HCT116 (cell line): Measurements from ENCODE around the gene SNX10. TPM values are rescaled to one million over a fixed set of nuclear protein-coding genes. Genes with fewer than 3 reads are reported as not detected.

Experiments used
- ATAC-seq: fragments of 200-7000 bp; cut with Tn5 transposase; 2 replicates; pipeline ENCODE4 v1.9.1; 2020; ENCODE audit warnings: mild to moderate bottlenecking, moderate library complexity
- BruUV-seq: library from RNA; stranded (reverse); fragments of 400-500 nt; replicated peaks from 2 replicates; lab custom pipeline; 2021; lab: Mats Ljungman, UMichigan
- CTCF ChIA-PET: fragments of 300-600 bp; sonication (Branson Sonifier 250); formaldehyde crosslinking; loops from one replicate; lab custom pipeline; 2021; ENCODE audit warnings: antibody characterized with exemption; lab: Charles Lee
- POLR2A ChIA-PET: fragments of 300-600, 350-600 bp; sonication (Branson Sonifier 250); formaldehyde crosslinking; loops from one replicate; lab custom pipeline; 2021; ENCODE audit warnings: antibody characterized with exemption; lab: Charles Lee
- RAD21 ChIA-PET, 2 experiments: fragments of 300-600 bp; sonication (Branson Sonifier 250); formaldehyde crosslinking; loops; one replicate each; lab custom pipeline; 2023; ENCODE audit warnings: low total read pairs in 2 of 2; ENCODE audit not compliant: uncharacterized antibody in 2 of 2, unreplicated experiment in 2 of 2, low non-redundant PET in 1 of 2; lab: Charles Lee
- DNase-seq: peaks from one replicate; pipeline ENCODE4 v3.0.0-alpha.2; 2010; ENCODE audit warnings: low read depth, low spot score
- H2AFZ ChIP-seq: fragments of 200-600 bp; shearing (Covaris generic), sonication (generic); 2 replicates; pipeline ENCODE4 v1.6.1; 2017; ENCODE audit warnings: low read depth, mixed run types, mixed read lengths, antibody characterized with exemption, low read length; ENCODE audit not compliant: poor library complexity, severe bottlenecking
- H3K27ac ChIP-seq: 2 replicates; pipeline ENCODE4 v1.5.1; 2012; ENCODE audit warnings: low read depth, low read length
- H3K27me3 ChIP-seq: fragments of 200-600 bp; sonication (generic); 2 replicates; pipeline ENCODE4 v1.6.1; 2016; ENCODE audit warnings: mixed run types, low read length, mixed read lengths; ENCODE audit not compliant: insufficient read depth
- H3K36me3 ChIP-seq, 2 experiments: fragments of 200-500 bp in 1 of 2; fragments of 200-600 bp in 1 of 2; sonication (Bioruptor generic) in 1 of 2; sonication (generic) in 1 of 2; 2 replicates each; pipeline versions ENCODE4 v1.5.1 to v1.6.1; 2014 to 2016; ENCODE audit warnings: low read length in 2 of 2, inconsistent platforms in 1 of 2, mixed read lengths in 1 of 2, mixed run types in 1 of 2; ENCODE audit not compliant: insufficient read depth in 2 of 2, control insufficient read depth in 1 of 2
- H3K4me1 ChIP-seq, 2 experiments: fragments of 200-600 bp in 1 of 2; sonication (generic) in 1 of 2; 2 replicates each; pipeline versions ENCODE4 v1.5.1 to v1.6.1; 2012 to 2017; ENCODE audit warnings: low read length in 2 of 2, inconsistent platforms in 1 of 2, mild to moderate bottlenecking in 1 of 2, mixed read lengths in 1 of 2, mixed run types in 1 of 2, moderate library complexity in 1 of 2; ENCODE audit not compliant: insufficient read depth in 2 of 2, control insufficient read depth in 1 of 2
- H3K4me2 ChIP-seq: fragments of 200-600 bp; sonication (generic); 2 replicates; pipeline ENCODE4 v1.6.1; 2017; ENCODE audit warnings: mixed run types, low read length, mixed read lengths
- H3K4me3 ChIP-seq, 2 experiments: fragments of 200-600 bp in 1 of 2; sonication (generic) in 1 of 2; replicated peaks in 1 of 2; 2 replicates each; pipeline ENCODE4 v1.5.1; 2011 to 2016; ENCODE audit warnings: low read length in 2 of 2, control low read depth in 1 of 2, low read depth in 1 of 2, mild to moderate bottlenecking in 1 of 2, mixed read lengths in 1 of 2, mixed run types in 1 of 2
- H3K79me2 ChIP-seq: fragments of 200-600 bp; sonication (generic); 2 replicates; pipeline ENCODE4 v1.6.1; 2017; ENCODE audit warnings: mild to moderate bottlenecking, mixed run types, low read length, moderate library complexity, mixed read lengths; ENCODE audit not compliant: insufficient read depth
- H3K9ac ChIP-seq: fragments of 200-600 bp; sonication (generic); 2 replicates; pipeline ENCODE4 v1.6.1; 2016; ENCODE audit warnings: low read length, mixed read lengths
- H3K9me2 ChIP-seq: fragments of 200-600 bp; sonication (generic), shearing (Covaris generic); 2 replicates; pipeline ENCODE4 v1.6.1; 2017; ENCODE audit warnings: mixed run types, mild to moderate bottlenecking, moderate library complexity; ENCODE audit not compliant: insufficient read depth
- H3K9me3 ChIP-seq, 2 experiments: fragments of 200-500 bp in 1 of 2; fragments of 200-600 bp in 1 of 2; sonication (Bioruptor generic) in 1 of 2; sonication (generic) in 1 of 2; 2 replicates each; pipeline ENCODE4 v1.6.1; 2014 to 2017; ENCODE audit warnings: low read length in 2 of 2, mixed read lengths in 2 of 2, inconsistent platforms in 1 of 2, low read depth in 1 of 2, mild to moderate bottlenecking in 1 of 2, mixed run types in 1 of 2, moderate library complexity in 1 of 2; ENCODE audit not compliant: control insufficient read depth in 1 of 2, insufficient read depth in 1 of 2
- H4K20me1 ChIP-seq: fragments of 200-600 bp; sonication (generic), shearing (Covaris generic); 2 replicates; pipeline ENCODE4 v1.6.1; 2017; ENCODE audit warnings: mixed run types, mild to moderate bottlenecking, moderate library complexity; ENCODE audit not compliant: insufficient read depth
- ATF3 ChIP-seq: IDR thresholded peaks from 2 replicates; pipeline ENCODE4 v1.6.1; 2012
- CBX3 ChIP-seq: IDR thresholded peaks from 2 replicates; pipeline ENCODE4 v1.6.1; 2012; ENCODE audit warnings: low read depth
- EGR1 ChIP-seq: IDR thresholded peaks from 2 replicates; pipeline ENCODE4 v1.6.1; 2012; ENCODE audit warnings: low read depth
- ELF1 ChIP-seq: IDR thresholded peaks from 2 replicates; pipeline ENCODE4 v1.6.1; 2012; ENCODE audit warnings: low read depth, borderline replicate concordance
- JUND ChIP-seq: IDR thresholded peaks from 2 replicates; pipeline ENCODE4 v1.6.1; 2012
- POLR2A ChIP-seq: IDR thresholded peaks from 2 replicates; pipeline ENCODE4 v1.7.0; 2011; ENCODE audit warnings: borderline replicate concordance; ENCODE audit not compliant: insufficient read depth, insufficient read length; ENCODE audit errors: extremely low read depth
- RAD21 ChIP-seq: IDR thresholded peaks from 2 replicates; pipeline ENCODE4 v1.6.1; 2012; ENCODE audit warnings: low read depth, mild to moderate bottlenecking
- SP1 ChIP-seq: IDR thresholded peaks from 2 replicates; pipeline ENCODE4 v1.6.1; 2012; ENCODE audit warnings: low read depth
- ZBTB33 ChIP-seq: IDR thresholded peaks from 2 replicates; pipeline ENCODE4 v1.6.1; 2011; ENCODE audit warnings: mild to moderate bottlenecking, low read length, moderate library complexity; ENCODE audit not compliant: insufficient replicate concordance; ENCODE audit errors: extremely low read depth
- ZFX ChIP-seq: fragments of 450-650 bp; IDR thresholded peaks from 2 replicates; pipeline ENCODE4 v1.6.1; 2017
- ZNF274 ChIP-seq: fragments of 200-500 bp; sonication (Bioruptor generic); IDR thresholded peaks from 2 replicates; pipeline ENCODE4 v1.6.1; 2014; ENCODE audit warnings: mild to moderate bottlenecking, low read depth, low read length, inconsistent platforms
- intact Hi-C: fragments of 100-400 bp; cut with micrococcal nuclease; formaldehyde crosslinking; loops from 2 replicates; pipeline ENCODE4 v1.10.0; 2022
- total RNA-seq: library from RNA; stranded (reverse); gene quantifications from one replicate; pipeline ENCODE4 v1.2.1, GENCODE V29; 2021; ENCODE audit not compliant: unreplicated experiment

SNX10 gene
- total RNA-seq, 1 experiment from 2014 or later: 26.9 TPM

GRCh38 chr7:26419198-26419597 lies 127.5 kb downstream of the SNX10 start:
- POLR2A ChIA-PET: no interaction called here
- H3K4me1 ChIP-seq: peaks cover 0 to 4% of the 10 kb centered on the region in 2 experiments; a peak in 1 of 4 replicates
- H2AFZ ChIP-seq: no peak overlapping the region
- H3K9me3 ChIP-seq: no peaks in the 10 kb centered on the region
- H3K9ac ChIP-seq: no peak overlapping the region
- no peak overlapping the region for H3K4me3 ChIP-seq
- no peaks in the 10 kb centered on the region for H4K20me1 ChIP-seq
- no TSS peak for BruUV-seq
- H3K79me2 ChIP-seq: no peaks in the 10 kb centered on the region
- H3K36me3 ChIP-seq: no peaks in the 10 kb centered on the region
- H3K27me3 ChIP-seq: no peaks in the 10 kb centered on the region
- no peaks in the 10 kb centered on the region for H3K9me2 ChIP-seq
- no peak overlapping the region for H3K4me2 ChIP-seq
- CTCF ChIA-PET: no interaction called here
- intact Hi-C loops: no loop called here
- no peak overlapping the region for H3K27ac ChIP-seq
- RAD21 ChIA-PET: no interaction called here
- TF ChIP-seq JUND: no peak
- no peak for TF ChIP-seq EGR1
- TF ChIP-seq POLR2A: no peak
- no peak for TF ChIP-seq ZNF274
- TF ChIP-seq ZFX: no peak
- TF ChIP-seq SP1: no peak
- no peak for TF ChIP-seq ELF1
- TF ChIP-seq ZBTB33: no peak
- ATAC-seq: no peak
- DNase-seq: no peak

- RAD21 ChIA-PET: no interaction called here
- TF ChIP-seq ATF3 (no peak), CBX3 (no peak), EGR1 (no peak), RAD21 (no peak)
- Histone ChIP-seq H3K9me2 (no peaks in the 10 kb centered on the region), H3K79me2 (no peaks in the 10 kb centered on the region), H3K9ac (no peak overlapping the region), H3K27me3 (no peaks in the 10 kb centered on the region), H3K4me3 (no peak overlapping the region), H3K36me3 (no peaks in the 10 kb centered on the region), H3K4me1 (peaks cover 0 to 4% of the 10 kb centered on the region in 2 experiments; a peak in 1 of 4 replicates), H4K20me1 (no peaks in the 10 kb centered on the region), H3K9me3 (no peaks in the 10 kb centered on the region), H2AFZ (no peak overlapping the region), H3K27ac (no peak overlapping the region), H3K4me2 (no peak overlapping the region)
- no peak for DNase-seq
- ATAC-seq: no peak
- intact Hi-C loops: no loop called here
- POLR2A ChIA-PET: no interaction called here
- no TSS peak for BruUV-seq
- CTCF ChIA-PET: no interaction called here
Measured at GRCh38 chr7:26420422-26421019, 128.9 kb downstream of the SNX10 start.
